DMS114 treated with DMSO at 0.1 percent for 48 hours (cell line): ENCODE data around the gene CACNA1H.

Experiments used
- DNase-seq: peaks from one replicate; lab custom pipeline; 2025; ENCODE audit not compliant: unreplicated experiment; lab: John Stamatoyannopoulos, UW

The CACNA1H gene

DNA sequence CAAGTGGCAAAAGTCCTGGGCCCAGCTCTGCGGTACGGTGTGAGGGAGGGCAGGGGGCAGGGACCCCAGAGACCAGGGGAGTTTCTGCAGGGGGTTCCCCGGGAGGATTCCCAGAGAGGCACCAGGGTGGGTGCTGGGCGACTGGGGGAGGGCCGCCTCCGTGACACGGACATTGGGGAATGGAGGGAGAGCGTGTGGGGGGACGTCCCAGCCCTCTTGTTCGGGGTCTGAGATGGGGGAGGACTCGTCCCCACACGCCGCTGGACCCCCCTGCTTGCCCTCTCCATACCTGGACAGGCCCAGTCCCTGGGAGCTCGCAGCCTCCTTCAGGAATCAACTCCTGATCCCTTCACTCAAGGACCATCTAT is 30.5 kb upstream of the CACNA1H start:
- no peak for DNase-seq

DNA sequence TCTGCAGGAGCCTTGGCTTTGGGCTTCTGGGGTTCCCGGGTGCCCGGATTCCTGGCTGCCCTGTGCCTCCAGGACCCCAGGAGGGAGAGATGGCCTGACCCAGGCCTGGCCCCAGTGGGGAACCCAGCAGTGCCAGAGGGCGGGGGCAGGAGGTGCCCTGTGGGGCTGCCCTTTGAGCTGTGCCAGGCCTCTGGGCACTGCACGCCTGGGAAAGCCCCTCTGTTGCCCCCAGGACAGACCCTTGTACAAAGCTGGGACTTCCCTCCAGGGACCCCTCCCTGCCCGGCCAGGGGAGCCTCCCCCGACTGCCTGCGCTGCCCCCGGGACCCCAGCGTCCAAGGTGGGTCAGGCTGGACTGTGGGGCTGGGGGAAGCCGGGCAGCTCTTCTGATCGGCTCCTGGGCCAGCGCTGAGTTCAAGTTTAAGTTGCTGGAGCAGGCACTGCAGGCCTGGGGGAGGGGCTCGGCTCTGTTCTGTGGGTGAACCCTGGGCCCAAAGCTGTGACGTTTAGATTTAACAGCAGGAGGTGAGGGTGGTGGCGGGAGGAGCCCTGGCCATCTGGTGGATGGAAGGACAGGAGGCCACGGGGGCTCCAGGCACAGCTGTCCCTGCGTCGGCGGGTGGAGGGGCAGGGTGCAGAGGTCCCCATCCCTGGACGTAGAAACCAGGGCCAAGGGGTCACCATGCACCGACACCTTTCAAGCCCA is 29.2 kb upstream of the CACNA1H start:
- DNase-seq: no peak

DNA sequence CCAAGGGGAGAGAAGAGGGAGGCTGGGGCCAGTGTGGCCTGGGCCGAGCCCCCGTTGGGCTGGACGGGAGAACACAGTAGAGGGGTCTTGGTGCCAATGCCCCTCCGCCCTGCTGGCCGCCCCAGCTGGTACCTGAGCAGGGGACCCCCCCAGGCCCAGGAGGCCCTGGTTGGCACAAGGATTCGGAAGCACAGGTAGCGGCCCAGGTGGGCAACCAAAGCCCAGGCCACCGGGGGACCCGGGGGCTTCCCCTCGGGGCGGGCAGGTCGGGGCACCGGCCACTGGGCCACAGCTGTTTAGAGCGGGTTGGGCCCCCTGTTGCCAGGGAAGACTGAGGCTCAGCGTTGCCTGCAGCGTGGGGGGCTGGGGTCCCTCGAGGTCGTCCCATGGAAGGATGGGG is 28.6 kb upstream of the CACNA1H start:
- DNase-seq: no peak

DNA sequence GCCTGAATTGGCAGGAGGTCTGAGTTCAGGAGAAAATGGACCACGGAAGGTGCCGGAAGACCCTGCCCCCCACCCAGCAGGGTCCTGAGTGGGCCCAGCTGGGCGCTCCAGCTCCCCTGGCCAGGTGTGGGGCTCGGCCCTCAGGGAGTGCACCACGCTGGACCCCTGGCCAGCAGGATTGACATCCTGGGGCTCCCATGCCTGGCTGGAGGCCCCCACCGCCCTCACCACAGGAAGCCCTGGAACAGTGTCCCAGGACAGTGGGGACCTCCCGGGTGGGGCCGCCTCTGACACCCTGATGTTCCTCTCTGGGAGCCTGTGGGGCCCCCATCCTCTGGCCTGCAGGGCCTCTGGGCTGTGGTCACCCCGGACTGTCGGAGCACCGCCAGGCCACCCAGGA is 28.1 kb upstream of the CACNA1H start:
- no peak for DNase-seq

DNA sequence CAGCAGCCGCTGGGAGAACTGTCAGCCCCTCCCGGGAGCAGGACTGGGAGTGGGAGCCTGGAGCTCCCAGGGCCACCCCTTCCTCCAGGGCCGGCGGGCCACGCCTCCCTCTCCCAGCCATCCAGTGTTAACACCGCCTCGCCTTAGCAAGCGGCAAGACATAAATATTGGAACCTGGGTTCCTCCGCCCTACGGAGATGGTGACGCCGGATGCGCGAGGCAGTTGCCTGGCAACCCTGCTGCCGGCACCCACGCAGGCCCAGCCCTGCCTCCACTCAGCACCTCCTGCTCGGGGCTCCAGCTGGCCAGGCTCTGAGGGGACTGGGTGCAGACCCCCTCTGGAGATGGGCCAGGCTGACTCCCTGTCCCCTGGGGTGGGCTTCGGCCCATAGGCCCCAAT is 27.4 kb upstream of the CACNA1H start:
- no peak for DNase-seq

DNA sequence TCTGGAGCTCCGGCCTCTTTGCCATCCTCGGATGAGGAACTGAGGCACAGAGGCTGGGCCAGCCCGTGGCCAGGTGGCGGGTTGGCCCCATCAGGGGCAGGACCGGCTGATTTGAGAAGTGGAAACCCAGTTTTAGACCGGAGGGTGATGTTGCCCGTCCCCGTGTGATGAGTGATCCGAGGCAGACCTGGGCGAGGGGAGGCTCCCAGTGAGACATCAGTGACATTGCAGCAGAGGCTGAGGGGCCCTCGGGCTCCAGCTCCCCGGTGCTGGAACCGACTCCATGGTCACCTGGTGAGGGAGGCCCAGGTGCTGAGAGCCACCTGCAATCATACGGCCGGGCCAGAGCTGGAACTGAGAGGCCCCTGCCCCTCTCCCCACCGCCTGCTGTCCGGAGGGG is 26.9 kb upstream of the CACNA1H start:
- no peak for DNase-seq

DNA sequence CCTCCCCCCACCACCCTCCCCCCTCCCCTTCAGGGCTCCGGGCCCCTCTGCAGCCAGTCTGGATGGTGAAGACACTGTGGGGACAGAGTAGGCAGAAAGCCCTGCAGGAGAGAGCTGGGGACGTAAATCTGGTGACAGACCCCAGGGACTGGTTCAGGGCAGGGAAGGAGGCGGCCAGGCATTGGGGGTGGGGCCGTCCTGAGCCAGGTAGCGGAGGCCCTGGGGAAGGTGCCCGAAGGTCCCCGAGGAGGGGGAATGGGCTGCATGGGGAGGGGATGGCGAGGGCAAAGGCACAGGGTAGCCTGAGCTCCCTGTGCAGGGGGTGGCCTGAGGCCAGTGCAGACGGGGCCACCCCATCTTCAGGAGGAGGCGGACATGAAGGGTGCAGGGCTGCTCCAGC is 26.3 kb upstream of the CACNA1H start:
- DNase-seq: no peak

DNA sequence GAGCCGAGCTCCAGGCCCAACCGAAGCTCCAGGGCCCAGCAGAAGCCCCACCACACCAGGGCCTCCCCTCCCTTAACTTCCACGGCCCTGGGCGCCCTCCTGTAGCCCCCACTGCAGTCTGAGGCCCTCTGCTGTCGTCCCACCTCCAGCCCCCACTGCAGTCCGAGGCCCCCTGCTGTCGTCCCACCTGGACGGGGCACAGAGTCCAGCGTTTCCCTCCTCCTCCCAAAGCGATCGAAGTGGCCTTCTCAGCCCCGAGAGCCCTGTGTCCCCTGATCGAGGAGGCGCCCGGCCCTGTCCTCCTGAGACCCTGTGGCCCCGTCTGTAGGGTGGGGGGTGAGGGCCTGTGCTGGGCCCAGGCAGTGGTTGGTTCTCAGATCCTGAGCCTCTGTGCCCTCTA is 25.8 kb upstream of the CACNA1H start:
- DNase-seq: no peak

DNA sequence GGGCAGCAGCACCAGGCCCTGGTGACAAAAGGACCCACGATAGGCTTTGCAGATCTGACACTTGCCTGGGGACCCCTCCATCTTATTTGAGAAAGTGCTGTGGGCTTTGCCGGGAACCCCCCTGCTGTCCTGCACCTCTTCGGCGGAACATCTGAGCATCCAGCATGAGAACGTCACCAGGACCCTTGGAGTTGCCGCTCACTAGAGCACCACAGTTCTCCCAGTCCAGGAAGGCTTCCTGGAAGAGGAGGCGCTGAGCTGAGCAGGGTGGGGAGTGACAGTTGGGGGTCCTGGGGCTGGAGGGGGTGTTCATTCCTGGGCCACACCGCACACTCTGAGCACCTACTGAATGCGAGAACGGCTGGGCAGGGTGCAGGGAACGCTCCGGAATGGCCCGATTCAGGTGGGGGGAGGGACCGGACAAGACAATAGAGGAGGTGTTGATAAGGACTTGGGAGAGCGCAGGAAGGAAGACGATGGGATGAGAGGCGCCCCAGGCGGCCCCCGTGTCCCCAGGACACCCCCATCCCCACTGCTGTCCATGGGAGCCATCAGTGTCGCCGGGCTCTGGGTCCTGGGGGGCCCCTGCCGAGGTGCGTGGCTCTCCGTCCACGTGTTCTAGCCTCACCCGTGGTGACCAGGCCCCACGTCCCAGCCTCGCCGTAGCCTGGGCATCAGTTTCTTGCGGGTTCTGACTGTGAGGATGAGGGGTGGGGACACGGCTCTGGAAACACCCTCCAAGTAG is 24.8 kb upstream of the CACNA1H start:
- DNase-seq: no peak

DNA sequence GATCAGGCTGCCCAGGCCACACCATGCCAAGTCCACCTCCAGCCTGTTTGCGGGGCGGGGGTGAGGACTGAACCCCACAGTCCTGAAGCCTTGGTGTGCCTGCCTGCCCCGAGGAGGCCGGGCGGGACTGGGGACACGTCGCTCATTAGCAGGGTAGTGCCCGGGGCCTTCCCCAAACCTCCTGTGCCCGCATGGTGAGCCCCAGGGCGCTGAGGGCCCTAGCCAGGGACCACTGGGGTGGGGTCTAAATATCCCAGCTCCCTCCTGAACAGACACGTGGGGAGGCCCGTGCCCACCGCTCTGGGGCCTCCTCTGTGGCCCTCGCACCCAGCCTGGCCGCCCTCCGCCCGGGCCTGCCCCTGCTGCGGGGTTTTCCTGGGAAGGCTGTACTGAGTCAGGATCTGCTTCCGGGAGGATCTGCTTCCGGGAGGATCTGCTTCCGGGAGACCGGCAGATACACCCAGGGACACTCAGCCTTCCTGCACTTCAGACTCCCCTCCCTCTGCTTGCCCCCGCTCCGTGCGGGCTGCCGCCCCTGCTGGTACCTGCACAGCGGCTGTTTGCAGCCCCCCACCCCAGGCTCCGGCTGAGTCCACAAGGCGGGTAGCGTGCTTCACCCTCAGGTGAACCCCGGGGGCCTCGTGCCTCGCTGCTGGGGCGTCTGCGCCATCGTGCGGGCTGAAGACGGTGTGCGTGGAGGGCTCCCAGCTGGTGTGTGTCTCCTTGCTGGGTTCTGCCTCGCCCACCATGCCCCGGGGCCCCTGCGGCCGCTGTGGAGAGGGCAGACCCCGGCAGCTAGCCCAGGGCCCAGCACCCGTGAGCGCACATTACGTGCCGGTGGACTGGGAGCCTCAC is 23.6 kb upstream of the CACNA1H start:
- no peak for DNase-seq

DNA sequence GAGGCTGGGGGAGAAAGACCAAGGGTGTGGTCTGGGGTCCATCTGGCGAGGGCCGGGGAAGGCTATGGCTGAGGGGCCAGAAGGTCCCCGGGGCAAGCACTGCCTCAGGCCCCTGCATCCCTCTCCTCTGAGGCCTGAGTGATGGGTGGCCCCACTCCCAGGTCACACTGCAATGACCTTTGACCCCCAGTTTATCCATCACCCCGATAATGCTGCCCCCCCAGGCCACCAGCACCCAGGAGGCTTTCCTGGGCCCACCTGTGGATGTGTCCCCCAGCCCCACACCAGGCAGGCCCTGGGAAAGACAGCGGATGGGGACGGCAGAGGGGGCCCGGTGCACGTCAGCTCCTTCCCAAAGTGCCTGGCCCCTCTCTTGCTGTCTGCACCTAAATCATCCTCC is 22.5 kb upstream of the CACNA1H start:
- DNase-seq: no peak

DNA sequence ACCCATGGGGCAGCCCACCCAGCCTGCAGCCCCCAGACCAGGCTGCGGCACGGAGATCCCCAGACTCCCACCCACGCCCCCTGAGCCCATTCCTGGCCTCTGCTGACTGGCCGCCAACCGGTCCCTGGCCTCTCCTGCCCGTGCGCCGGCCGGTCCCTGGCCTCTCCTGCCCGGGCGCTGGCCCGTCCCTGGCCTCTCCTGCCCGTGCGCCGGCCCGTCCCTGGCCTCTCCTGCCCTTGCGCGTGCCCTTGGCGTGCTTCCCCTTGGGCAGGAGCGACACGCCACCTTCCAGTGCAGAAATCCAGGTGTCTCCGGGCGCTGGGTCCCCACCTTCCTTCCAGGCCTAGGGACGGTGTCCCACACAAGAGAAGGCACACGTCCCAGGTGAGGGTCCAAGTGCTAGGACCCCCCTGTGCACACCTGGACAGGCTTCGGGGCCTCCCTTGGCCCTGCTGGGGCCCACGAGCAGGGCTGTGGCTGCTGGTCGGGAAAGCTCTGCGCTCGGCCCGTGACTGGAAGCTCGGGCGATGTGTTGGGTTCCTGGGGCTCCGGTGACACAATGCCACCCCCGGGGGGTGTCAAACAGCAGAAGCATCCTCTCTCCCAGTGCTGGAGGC is 21.4 kb upstream of the CACNA1H start:
- DNase-seq: no peak

DNA sequence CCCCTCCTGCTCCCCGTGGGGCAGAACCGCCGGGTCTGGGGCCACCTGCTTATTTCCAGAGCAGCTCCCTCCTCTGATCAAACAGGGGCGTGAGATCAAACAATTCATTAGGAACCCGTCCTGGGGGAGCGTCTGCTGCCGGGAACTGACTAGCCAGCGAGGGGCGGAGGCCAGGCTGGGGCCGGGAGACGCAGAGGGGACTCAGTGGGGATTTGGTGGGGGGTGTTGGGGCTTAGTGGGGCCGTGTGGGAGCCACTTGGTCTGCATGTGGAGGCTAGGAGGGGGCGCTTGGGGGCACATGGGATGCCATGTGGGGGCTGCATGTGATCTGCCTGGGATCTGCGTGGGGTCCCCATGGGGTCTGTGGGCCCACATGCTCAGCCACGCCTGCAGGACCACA is 20.5 kb upstream of the CACNA1H start:
- no peak for DNase-seq

DNA sequence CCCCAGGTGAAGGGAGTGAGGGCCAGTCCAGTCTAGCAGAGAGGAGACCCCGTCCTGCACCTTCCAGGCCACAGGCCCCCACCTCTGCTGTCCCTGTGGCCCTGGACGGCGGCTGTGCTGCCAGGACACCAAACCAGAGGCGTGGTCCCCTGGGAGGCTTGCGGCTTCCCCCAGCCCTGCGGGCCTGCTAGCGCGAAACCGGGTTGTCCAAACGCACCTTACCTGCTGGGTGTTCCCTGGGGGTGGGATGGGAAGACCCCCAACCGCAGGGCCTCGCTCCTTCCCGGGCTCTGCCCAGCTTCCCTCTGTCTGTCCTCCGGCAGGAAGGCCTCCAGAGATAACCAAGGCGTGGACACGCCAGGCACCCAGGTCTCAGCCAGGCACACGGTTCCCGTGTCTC is 19.6 kb upstream of the CACNA1H start:
- no peak for DNase-seq

DNA sequence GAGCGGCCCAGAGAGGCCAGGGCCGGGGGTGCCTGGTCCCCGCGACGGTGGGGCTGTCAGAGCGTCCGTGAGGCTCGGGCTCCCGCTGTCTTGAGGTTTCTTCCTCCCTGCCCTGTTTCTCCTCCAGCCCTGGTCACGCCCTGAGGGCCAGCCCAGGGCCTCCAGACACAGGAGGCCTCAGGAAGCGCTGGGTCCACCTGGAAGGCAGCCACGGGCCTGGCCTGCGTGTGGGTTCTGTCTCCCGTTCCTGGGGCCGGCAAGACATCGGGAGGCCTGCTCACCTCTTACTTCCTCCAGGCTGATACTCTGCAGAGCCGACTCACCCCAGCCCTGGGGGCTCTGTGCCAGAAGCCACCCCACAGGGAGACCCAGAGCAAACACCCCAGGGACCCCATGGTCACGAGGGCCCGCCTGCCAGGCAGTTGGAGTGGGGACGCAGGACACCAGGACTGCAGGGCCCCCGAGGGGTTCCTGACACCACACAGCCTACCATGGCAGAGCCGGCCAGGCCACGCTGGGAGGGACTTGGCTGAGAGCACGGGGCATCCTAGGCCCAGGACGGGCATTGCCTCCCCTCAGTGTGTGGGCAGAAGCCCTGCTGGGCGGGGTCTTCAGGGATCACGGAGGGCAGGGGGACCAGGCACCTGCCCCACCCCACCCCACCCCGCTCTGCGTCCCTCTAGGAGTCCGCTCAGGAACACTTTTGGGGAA is 18.9 kb upstream of the CACNA1H start:
- DNase-seq: no peak

DNA sequence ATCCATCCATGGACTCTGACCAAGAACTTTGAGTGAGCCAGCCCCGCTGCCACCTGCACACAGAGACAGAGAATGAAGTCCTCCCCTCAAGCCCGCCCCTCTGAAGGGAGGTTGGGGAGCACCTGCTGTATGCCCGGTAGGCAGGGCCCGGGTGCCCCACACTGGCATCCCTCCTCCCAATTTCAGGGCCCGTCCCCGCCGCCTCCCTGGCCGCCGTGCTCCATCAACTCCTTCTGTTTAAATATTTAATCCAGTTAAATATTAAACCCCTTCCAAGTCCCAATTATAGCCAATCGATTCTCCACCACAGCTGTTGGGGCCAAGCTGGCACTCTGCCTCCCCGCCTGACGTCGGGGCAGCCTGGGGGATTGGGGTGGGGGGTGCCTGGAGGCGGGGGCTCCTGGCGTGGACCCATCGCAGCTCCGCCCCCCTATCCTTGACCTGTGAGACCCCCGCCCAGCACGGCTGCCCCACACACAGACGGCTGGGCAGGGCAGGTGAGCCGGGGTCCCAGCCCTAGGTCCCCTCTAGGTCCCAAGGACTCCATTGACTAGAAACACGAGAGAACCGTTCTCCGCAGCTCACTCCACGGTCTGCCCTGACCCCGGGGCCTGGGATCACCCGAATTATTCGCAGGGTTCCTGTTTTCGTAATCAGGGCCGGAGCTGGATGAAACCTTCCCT is 18.0 kb upstream of the CACNA1H start:
- DNase-seq: no peak

DNA sequence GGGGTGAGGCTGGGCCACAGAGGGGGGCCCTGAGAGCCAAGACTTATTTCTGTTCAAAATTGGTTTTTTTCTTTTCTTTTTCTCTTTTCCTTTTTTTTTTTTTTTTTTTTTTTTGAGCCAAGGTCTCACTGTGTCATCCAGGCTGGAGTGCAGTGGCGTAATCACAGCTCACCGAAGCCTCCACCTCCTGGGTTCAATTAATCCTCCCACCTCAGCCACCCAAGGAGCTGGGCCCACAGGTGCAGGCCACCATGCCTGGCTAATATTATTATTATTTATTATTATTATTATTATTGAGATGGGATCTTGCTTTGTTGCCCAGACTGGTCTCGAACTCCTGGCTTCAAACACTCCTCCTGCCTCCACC is 17.5 kb upstream of the CACNA1H start:
- DNase-seq: no peak

DNA sequence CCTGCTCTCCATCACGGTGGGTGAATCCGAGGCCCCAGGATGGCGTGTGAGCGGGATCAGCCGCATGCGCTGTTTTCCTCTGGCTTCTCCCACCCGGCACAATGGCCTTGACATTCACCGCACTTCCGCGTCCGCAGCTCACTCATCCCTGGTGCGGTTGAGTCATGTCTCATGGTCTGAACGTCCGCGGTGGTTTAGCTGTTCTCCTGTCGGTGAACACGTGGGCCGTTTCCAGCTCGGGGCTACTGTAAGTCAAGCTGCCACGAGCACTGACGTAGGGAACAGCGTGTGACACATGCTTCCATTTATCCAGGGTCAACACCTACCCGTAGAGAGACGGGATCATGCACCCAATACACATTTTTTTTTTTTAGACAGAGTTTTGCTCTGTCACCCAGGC is 15.3 kb upstream of the CACNA1H start:
- DNase-seq: no peak

DNA sequence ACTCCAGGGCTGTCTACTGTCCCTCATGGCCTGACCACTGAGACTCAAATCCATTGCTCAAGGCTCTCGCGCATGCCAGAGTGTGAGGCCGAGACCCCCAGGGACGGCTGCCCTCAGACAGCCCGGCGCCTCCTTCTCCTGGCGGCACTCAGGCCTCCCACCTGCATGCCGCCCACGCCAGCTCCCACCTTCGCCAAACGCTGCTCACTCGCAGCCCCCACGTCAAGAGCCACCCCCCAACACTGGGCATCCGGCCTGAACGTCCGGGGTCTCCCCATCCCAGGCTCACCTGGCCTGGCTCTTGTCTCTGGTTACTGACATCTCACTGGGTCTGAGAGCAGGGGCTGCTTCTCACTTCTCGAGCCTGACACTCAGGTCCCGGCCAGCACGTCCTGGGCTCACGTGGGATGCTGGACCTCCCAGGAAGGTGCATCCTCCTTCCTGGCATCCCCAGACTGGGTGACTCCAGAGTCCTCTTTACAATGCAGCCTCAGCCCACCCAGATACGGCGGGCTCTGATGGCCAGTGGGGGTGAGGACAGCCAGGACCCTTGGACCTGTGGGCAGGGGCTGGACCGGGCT is 12.2 kb upstream of the CACNA1H start:
- DNase-seq: no peak

DNA sequence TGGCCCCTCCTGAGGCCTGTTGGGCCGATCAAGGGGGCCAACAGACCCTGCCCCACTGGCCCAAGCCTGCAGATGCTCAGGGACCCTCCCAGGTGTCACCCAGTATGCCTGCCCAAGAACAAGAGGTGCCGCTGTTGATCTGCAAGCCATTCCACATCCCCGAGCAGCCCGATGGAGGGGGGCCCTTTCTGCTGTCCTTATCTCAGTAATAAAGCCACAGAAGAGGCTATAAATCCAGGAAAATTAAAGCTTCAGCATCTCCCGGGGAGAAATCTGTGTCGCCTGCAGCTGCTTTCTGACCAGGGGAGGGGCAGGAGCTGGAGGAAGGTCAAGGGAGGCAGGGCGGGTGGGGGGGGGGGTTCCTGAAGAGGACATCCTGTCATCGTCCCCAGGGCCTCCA is 11.7 kb upstream of the CACNA1H start:
- DNase-seq: no peak
